VCaP (cell line): ENCODE measurements around the gene HSD17B10.

ENCODE experiments used
- H3K27ac ChIP-seq: fragments of 450-650 bp; 2 replicates; pipeline ENCODE4 v1.5.1; 2017
- CTCF ChIP-seq: fragments of 450-650 bp; conservative IDR thresholded peaks from 2 replicates; pipeline ENCODE4 v1.5.1; 2017; ENCODE audit warnings: mild to moderate bottlenecking, moderate library complexity

HSD17B10 gene

DNA sequence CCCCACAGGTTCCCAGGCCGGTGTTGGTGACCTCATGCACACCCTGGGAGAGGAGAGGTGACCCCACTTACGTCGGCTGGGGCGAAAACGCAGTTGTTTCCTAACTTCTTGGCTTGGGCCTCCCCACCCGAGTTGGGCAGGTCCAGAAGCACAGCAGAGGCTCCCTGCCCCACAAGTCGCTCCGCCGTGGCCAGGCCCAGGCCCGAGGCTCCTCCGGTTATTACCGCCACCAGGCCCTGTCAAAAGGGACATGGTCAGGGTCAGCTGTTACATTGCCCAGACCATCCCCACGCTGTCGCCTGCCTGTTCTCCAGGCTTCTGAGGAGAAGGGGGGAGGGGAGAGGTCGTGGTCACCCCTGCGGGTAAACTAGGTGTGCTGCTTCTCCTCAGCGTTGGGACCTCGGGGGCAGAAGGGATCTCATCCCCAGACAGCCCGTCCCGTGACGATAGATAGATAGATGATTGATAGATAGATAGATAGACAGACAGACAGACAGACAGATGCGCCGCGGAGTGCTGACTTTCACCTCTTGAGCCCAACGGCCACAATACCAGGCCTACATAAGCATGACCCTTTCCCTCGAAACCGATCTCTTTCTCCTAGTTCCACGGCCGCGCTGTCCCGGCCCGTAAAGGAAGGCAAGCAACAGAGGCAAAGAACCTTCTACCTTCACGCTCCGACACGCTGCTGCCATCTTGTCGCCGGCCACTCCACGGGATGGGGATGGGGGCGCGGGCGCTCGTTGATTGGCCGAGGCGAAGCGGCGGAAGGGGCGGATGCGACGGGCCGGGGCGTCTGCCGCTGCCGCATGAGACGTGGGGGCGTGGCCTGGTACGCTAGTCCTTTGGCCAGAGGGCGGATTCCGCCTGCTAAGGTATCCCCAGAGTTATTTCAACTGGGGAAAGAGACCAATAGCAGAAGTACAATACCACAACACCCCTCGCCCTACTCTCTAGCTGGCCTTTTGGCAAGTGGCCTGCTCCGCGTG is at the start of gene HSD17B10:
Gene HSD17B10, minus strand, starts transcription at position 720 of the 989 bp plus-strand sequence. Its CDS starts 25 bp downstream, at position 695.
- no peak for TF ChIP-seq CTCF
- peak within 1 kb of the TSS; percentile 50 for H3K27ac ChIP-seq

DNA sequence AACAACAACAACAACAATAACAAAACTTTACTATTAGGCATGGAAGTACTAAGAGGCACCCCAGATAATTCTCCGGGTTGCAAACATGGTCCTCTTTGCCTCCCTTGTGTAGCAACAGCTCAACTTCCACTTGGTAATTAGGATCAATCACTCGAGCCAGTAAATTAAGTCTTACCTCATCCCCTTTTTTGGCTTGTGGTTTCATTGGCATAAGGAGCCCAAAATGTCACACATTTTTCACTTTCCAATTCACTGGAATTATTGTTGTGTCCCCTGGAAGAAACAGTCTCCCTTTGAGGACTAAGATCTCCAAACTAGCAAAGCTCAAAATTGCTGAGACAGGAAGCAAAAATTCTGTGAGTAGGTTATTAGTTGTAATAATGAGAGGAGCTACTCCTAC is 49.2 kb upstream of the HSD17B10 start:
- TF ChIP-seq CTCF = no peak

DNA sequence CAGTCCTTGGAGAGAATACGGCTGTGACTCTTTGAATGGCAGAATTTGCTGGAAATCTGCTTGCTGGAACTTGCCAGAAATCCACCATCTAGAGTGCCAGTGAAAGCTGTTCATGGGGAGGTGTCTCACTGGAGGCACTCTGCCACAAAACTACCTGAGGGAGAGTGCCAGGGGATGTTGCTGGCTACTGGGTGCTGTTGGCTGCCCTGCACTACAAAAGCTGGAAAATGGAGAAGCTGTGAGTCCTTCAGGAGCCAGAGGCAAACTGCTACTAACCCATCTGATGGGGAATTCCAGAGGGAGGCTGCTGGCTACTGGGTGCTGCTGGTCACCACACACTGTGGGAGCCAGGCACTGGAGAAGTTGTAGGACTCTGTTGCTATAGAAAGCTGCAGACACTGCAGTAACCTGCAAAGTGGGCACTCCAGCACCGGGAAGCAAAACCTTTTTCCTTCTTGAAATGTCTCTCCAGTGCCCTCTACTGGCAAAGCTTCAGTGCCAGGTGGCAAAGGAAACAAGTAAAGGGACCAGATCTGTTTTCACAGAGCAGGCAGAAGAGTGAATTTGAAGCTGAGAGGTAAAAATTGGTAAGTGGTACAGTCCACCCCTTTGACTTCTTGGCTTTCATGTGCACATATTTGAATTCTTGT is 47.8 kb upstream of the HSD17B10 start:
- TF ChIP-seq CTCF = peak; percentile 69
- no peak overlapping the region for H3K27ac ChIP-seq

More for the DNA sequence above, 49.2 kb upstream of the HSD17B10 start:
- H3K27ac ChIP-seq = no peak overlapping the region

- TF ChIP-seq CTCF = peak; percentile 28; the same call in 1 of the 2 replicates
- H3K27ac ChIP-seq = no peak overlapping the region
Observed at GRCh38 chrX:53481093-53481492, 46.9 kb upstream of the HSD17B10 start.

- no peak for TF ChIP-seq CTCF
- no peak overlapping the region for H3K27ac ChIP-seq
Observed at GRCh38 chrX:53479301-53479700, 45.1 kb upstream of the HSD17B10 start.

DNA sequence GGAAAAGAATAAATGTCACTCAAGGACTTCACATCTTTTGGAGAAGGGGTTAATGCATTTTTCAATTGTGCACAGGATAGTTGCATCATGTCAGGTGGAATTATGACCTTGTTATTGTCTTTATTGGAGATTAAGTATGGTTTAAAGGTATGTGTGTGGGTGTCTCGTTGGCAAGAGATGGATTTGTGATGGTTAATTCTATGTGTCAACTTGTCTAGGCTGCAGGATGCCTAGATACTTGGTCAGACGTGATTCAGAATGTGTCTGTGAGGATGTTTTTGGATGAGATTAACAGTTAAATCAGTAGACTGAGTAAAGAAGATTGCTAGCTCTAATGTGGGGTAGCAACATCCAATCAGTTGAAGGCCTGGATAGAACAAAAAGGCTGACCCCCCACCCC is 42.2 kb upstream of the HSD17B10 start:
- TF ChIP-seq CTCF = no peak
- H3K27ac ChIP-seq = no peak overlapping the region

- no peak for TF ChIP-seq CTCF
Observed at GRCh38 chrX:53474707-53475106, 40.5 kb upstream of the HSD17B10 start.

More at GRCh38 chrX:53474707-53475106, 40.5 kb upstream of the HSD17B10 start:
- H3K27ac ChIP-seq = no peak overlapping the region
